HEK293 (cell line): ENCODE data around the gene KIAA0753.

ENCODE experiments used
- HOXC10 ChIP-seq: sonication (generic); formaldehyde crosslinking; IDR thresholded peaks from 2 replicates; pipeline ENCODE4 v1.8.1; 2023; ENCODE audit warnings: mild to moderate bottlenecking, missing genetic modification reagents
- ZFP69B ChIP-seq: fragments of 450-650 bp; formaldehyde crosslinking; IDR thresholded peaks from 2 replicates; pipeline ENCODE4 v1.5.1; 2016; ENCODE audit warnings: missing biosample characterization, missing genetic modification characterization
- ZIC2 ChIP-seq: fragments of 450-650 bp; formaldehyde crosslinking; IDR thresholded peaks from 2 replicates; pipeline ENCODE4 v1.5.1; 2016; ENCODE audit warnings: missing biosample characterization, missing genetic modification characterization
- ZNF121 ChIP-seq: fragments of 450-650 bp; formaldehyde crosslinking; IDR thresholded peaks from 2 replicates; pipeline ENCODE4 v1.5.1; 2016; ENCODE audit warnings: missing biosample characterization, missing genetic modification characterization
- ZNF416 ChIP-seq: fragments of 450-650 bp; formaldehyde crosslinking; IDR thresholded peaks from 2 replicates; pipeline ENCODE4 v1.5.1; 2016; ENCODE audit warnings: missing biosample characterization, missing genetic modification characterization
- ZNF473 ChIP-seq: fragments of 450-650 bp; formaldehyde crosslinking; IDR thresholded peaks from 2 replicates; pipeline ENCODE4 v1.5.1; 2017; ENCODE audit warnings: missing biosample characterization, missing genetic modification characterization
- ZNF555 ChIP-seq: fragments of 450-650 bp; formaldehyde crosslinking; conservative IDR thresholded peaks from 2 replicates; pipeline ENCODE4 v1.5.1; 2017; ENCODE audit warnings: missing biosample characterization, mild to moderate bottlenecking, missing genetic modification characterization, inconsistent platforms
- ZNF658 ChIP-seq: fragments of 450-650 bp; formaldehyde crosslinking; IDR thresholded peaks from 2 replicates; pipeline ENCODE4; 2016; ENCODE audit warnings: missing biosample characterization, missing genetic modification characterization
- TF ChIP-seq, protein P1 (sequence below): fragments of 450-650 bp; formaldehyde crosslinking; IDR thresholded peaks from 2 replicates; pipeline ENCODE4 v1.5.1; 2016; ENCODE audit warnings: missing biosample characterization, missing genetic modification characterization
- TF ChIP-seq, protein P2 (sequence below): fragments of 450-650 bp; formaldehyde crosslinking; IDR thresholded peaks from 2 replicates; pipeline ENCODE4 v1.5.1; 2017; ENCODE audit warnings: missing biosample characterization, missing genetic modification characterization

DNA sequence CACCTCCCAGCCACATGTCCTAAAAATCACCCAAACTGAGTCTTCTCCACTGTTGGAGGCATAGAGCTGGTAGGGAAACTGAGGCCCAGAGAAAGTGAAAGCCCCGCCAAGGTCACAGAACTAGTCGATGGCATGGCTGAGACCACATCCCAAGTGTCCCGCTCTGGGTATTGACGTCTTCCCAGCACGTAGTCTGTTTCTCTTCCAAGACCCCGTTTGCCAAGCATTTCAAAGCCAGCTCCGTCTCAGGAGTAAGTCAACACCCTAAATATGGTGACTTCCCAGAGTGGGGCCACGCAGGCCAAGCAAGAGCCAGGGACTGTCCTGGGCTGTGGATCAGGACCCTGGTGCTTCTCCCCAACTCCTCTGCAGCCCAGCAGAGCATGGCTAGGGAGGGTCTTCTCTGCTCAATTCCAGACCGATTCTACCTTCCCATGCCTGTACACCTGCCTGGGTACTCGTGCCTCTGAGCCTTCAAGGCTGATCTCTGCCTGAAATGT, 103.9 kb downstream of the KIAA0753 start:
- TF ChIP-seq, protein P1, sequence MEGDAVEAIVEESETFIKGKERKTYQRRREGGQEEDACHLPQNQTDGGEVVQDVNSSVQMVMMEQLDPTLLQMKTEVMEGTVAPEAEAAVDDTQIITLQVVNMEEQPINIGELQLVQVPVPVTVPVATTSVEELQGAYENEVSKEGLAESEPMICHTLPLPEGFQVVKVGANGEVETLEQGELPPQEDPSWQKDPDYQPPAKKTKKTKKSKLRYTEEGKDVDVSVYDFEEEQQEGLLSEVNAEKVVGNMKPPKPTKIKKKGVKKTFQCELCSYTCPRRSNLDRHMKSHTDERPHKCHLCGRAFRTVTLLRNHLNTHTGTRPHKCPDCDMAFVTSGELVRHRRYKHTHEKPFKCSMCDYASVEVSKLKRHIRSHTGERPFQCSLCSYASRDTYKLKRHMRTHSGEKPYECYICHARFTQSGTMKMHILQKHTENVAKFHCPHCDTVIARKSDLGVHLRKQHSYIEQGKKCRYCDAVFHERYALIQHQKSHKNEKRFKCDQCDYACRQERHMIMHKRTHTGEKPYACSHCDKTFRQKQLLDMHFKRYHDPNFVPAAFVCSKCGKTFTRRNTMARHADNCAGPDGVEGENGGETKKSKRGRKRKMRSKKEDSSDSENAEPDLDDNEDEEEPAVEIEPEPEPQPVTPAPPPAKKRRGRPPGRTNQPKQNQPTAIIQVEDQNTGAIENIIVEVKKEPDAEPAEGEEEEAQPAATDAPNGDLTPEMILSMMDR (tag by site-specific recombination), result no peak
- TF ChIP-seq ZNF555 (tag by site-specific recombination) (no peak), ZIC2 (tag by site-specific recombination) (no peak), ZNF121 (tag by site-specific recombination) (no peak), ZFP69B (tag by site-specific recombination) (no peak), ZNF658 (tag by site-specific recombination) (no peak), ZNF473 (no peak), ZNF416 (no peak), HOXC10 (no peak)
- TF ChIP-seq, protein P2, sequence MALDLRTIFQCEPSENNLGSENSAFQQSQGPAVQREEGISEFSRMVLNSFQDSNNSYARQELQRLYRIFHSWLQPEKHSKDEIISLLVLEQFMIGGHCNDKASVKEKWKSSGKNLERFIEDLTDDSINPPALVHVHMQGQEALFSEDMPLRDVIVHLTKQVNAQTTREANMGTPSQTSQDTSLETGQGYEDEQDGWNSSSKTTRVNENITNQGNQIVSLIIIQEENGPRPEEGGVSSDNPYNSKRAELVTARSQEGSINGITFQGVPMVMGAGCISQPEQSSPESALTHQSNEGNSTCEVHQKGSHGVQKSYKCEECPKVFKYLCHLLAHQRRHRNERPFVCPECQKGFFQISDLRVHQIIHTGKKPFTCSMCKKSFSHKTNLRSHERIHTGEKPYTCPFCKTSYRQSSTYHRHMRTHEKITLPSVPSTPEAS (tag by site-specific recombination), result no peak
